ENCODE results near the gene ARMH1.
A peak's percentile ranks its signal among the peaks of the same experiment; 100 is the strongest.

Gene ARMH1

GRCh38 chr1:44652445-44653106, 21.9 kb upstream of the ARMH1 start (continued):
- TF ChIP-seq ZNF707 (tag by site-specific recombination; IDR thresholded peaks at IDR 0.05) (no peak), ZNF274 (IDR thresholded peaks at IDR 0.05; ENCODE audit: low read length) (no peak), ZNF274 (tag by site-specific recombination; IDR thresholded peaks at IDR 0.05; ENCODE audit: borderline replicate concordance) (no peak), ZNF670 (tag by site-specific recombination; IDR thresholded peaks at IDR 0.05; ENCODE audit: low read depth) (no peak), ZNF560 (tag by site-specific recombination; IDR thresholded peaks at IDR 0.05; ENCODE audit: borderline replicate concordance) (no peak), ZNF571 (tag by site-specific recombination; IDR thresholded peaks at IDR 0.05) (no peak), ZBTB17 (tag by site-specific recombination; IDR thresholded peaks at IDR 0.05) (0 out of 2 replicates have a peak, but pooled peaks have one; percentile 37), ZNF175 (tag by site-specific recombination; IDR thresholded peaks at IDR 0.05) (no peak), PRDM1 (tag by site-specific recombination; IDR thresholded peaks at IDR 0.05) (no peak), TRIM28 (IDR thresholded peaks at IDR 0.05; ENCODE audit: borderline replicate concordance, low read length) (no peak), ZNF311 (tag by site-specific recombination; IDR thresholded peaks at IDR 0.05; ENCODE audit: borderline replicate concordance) (no peak), ZNF768 (tag by site-specific recombination; IDR thresholded peaks at IDR 0.05) (no peak), ZNF664 (tag by site-specific recombination; IDR thresholded peaks at IDR 0.05) (no peak), ZNF639 (tag by site-specific recombination; IDR thresholded peaks at IDR 0.05) (no peak), ZNF26 (tag by site-specific recombination; IDR thresholded peaks at IDR 0.05) (no peak), BCL6B (tag by site-specific recombination; IDR thresholded peaks at IDR 0.05) (no peak), ZBTB1 (tag by site-specific recombination; IDR thresholded peaks at IDR 0.05) (no peak), ZNF146 (tag by site-specific recombination; IDR thresholded peaks at IDR 0.05) (no peak), ZNF174 (tag by site-specific recombination; IDR thresholded peaks at IDR 0.05) (no peak), FEZF1 (tag by site-specific recombination; IDR thresholded peaks at IDR 0.05) (no peak), PRDM4 (tag by site-specific recombination; IDR thresholded peaks at IDR 0.05) (no peak), ZFHX2 (tag by site-specific recombination; conservative IDR thresholded peaks at IDR 0.05) (no peak), TCF7L2 (IDR thresholded peaks at IDR 0.05; ENCODE audit: borderline replicate concordance, low read depth, low read length) (no peak)
- TF ChIP-seq, protein P1, sequence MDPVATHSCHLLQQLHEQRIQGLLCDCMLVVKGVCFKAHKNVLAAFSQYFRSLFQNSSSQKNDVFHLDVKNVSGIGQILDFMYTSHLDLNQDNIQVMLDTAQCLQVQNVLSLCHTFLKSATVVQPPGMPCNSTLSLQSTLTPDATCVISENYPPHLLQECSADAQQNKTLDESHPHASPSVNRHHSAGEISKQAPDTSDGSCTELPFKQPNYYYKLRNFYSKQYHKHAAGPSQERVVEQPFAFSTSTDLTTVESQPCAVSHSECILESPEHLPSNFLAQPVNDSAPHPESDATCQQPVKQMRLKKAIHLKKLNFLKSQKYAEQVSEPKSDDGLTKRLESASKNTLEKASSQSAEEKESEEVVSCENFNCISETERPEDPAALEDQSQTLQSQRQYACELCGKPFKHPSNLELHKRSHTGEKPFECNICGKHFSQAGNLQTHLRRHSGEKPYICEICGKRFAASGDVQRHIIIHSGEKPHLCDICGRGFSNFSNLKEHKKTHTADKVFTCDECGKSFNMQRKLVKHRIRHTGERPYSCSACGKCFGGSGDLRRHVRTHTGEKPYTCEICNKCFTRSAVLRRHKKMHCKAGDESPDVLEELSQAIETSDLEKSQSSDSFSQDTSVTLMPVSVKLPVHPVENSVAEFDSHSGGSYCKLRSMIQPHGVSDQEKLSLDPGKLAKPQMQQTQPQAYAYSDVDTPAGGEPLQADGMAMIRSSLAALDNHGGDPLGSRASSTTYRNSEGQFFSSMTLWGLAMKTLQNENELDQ (tag by site-specific recombination; IDR thresholded peaks at IDR 0.05; ENCODE audit: low read depth), result no peak
- TF ChIP-seq, protein P2, sequence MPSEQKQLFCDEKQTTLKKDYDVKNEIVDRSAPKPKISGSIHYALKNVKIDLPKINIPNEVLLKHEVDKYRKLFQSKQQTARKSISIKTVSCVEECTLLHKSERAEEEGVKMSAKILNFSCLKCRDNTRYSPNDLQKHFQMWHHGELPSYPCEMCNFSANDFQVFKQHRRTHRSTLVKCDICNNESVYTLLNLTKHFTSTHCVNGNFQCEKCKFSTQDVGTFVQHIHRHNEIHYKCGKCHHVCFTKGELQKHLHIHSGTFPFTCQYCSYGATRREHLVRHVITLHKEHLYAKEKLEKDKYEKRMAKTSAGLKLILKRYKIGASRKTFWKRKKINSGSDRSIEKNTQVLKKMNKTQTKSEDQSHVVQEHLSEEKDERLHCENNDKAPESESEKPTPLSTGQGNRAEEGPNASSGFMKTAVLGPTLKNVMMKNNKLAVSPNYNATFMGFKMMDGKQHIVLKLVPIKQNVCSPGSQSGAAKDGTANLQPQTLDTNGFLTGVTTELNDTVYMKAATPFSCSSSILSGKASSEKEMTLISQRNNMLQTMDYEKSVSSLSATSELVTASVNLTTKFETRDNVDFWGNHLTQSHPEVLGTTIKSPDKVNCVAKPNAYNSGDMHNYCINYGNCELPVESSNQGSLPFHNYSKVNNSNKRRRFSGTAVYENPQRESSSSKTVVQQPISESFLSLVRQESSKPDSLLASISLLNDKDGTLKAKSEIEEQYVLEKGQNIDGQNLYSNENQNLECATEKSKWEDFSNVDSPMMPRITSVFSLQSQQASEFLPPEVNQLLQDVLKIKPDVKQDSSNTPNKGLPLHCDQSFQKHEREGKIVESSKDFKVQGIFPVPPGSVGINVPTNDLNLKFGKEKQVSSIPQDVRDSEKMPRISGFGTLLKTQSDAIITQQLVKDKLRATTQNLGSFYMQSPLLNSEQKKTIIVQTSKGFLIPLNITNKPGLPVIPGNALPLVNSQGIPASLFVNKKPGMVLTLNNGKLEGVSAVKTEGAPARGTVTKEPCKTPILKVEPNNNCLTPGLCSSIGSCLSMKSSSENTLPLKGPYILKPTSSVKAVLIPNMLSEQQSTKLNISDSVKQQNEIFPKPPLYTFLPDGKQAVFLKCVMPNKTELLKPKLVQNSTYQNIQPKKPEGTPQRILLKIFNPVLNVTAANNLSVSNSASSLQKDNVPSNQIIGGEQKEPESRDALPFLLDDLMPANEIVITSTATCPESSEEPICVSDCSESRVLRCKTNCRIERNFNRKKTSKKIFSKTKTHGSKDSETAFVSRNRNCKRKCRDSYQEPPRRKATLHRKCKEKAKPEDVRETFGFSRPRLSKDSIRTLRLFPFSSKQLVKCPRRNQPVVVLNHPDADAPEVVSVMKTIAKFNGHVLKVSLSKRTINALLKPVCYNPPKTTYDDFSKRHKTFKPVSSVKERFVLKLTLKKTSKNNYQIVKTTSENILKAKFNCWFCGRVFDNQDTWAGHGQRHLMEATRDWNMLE (tag by site-specific recombination; conservative IDR thresholded peaks at IDR 0.05; ENCODE audit: low read depth), result no peak

All from HEK293 (cell line).